Endothelial cell of umbilical vein (primary cell): ENCODE data around the gene UBAP2L. TPM values are rescaled to one million over a fixed set of nuclear protein-coding genes. Genes with fewer than 3 reads are reported as not detected.
A peak's percentile ranks its signal among the peaks of the same experiment; 100 is the strongest.

Experiments used
- BruUV-seq: library from RNA; stranded (reverse); fragments of 400-500 nt; replicated peaks from 2 replicates; lab custom pipeline; 2021; lab: Mats Ljungman, UMichigan
- CTCF ChIA-PET: fragments of 300-600, 350-600 bp; sonication (Branson Sonifier 250); formaldehyde crosslinking; loops from one replicate; lab custom pipeline; 2021; ENCODE audit warnings: antibody characterized with exemption, inconsistent platforms; lab: Charles Lee
- POLR2A ChIA-PET: fragments of 300-600, 350-600 bp; sonication (Branson Sonifier 250); formaldehyde crosslinking; loops from one replicate; lab custom pipeline; 2021; ENCODE audit warnings: antibody characterized with exemption, inconsistent platforms; lab: Charles Lee
- DNase-seq: peaks from one replicate; pipeline ENCODE4 v3.0.0-alpha.2; 2011; ENCODE audit warnings: low read depth, low spot score
- FAIRE-seq: peaks from 2 replicates; lab custom pipeline; 2011; peaks lifted over from hg19 to GRCh38; lab: Jason Lieb, UNC
- H2AFZ ChIP-seq: 2 replicates; pipeline ENCODE4 v1.6.0; 2012; ENCODE audit warnings: low read depth, low read length, control low read depth, inconsistent platforms
- H3K27ac ChIP-seq: 2 replicates; pipeline ENCODE4 v1.5.1; 2011; ENCODE audit warnings: low read depth, mild to moderate bottlenecking, control low read depth, low read length, moderate library complexity; ENCODE audit not compliant: insufficient read depth
- H3K27me3 ChIP-seq, 2 experiments: 2 replicates each; pipeline versions ENCODE4 v1.6.0 to v1.6.1; 2011; ENCODE audit warnings: low read length in 2 of 2, mixed read lengths in 1 of 2; ENCODE audit not compliant: control insufficient read depth in 2 of 2, insufficient read depth in 2 of 2
- H3K36me3 ChIP-seq, 2 experiments: 2 replicates in 1 of 2; 3 replicates in 1 of 2; pipeline ENCODE4 v1.5.1; 2011; ENCODE audit warnings: low read length in 2 of 2, mild to moderate bottlenecking in 1 of 2, moderate library complexity in 1 of 2; ENCODE audit not compliant: control insufficient read depth in 2 of 2, insufficient read depth in 2 of 2; ENCODE audit errors: extremely low read depth in 1 of 2
- H3K4me1 ChIP-seq: 3 replicates; pipeline ENCODE4 v1.5.1; 2011; ENCODE audit warnings: mild to moderate bottlenecking, low read length; ENCODE audit not compliant: control insufficient read depth, insufficient read depth; ENCODE audit errors: extremely low read depth
- H3K4me2 ChIP-seq: 2 replicates; pipeline ENCODE4 v1.6.1; 2011; ENCODE audit warnings: low read length, control low read depth, mixed read lengths; ENCODE audit not compliant: insufficient read depth
- H3K4me3 ChIP-seq, 3 experiments: fragments of 200-600 bp in 1 of 3; sonication (generic), shearing (Covaris generic) in 1 of 3; replicated peaks in 1 of 3; 2 replicates each; pipeline ENCODE4 v1.5.1; 2011 to 2016; ENCODE audit warnings: control low read depth in 3 of 3, low read length in 3 of 3, mild to moderate bottlenecking in 2 of 3, inconsistent platforms in 1 of 3, low read depth in 1 of 3, moderate library complexity in 1 of 3; ENCODE audit not compliant: insufficient read depth in 1 of 3
- H3K79me2 ChIP-seq: 2 replicates; pipeline ENCODE4 v1.6.0; 2012; ENCODE audit warnings: low read length, inconsistent platforms; ENCODE audit not compliant: control insufficient read depth, insufficient read depth
- H3K9ac ChIP-seq: replicated peaks from 2 replicates; pipeline ENCODE3; 2011; ENCODE audit warnings: low read length, control low read depth; ENCODE audit not compliant: insufficient read depth; ENCODE audit errors: extremely low read depth
- H3K9me1 ChIP-seq: replicated peaks from 3 replicates; pipeline ENCODE4 v1.6.0; 2011; ENCODE audit warnings: mild to moderate bottlenecking, low read length; ENCODE audit not compliant: control insufficient read depth, insufficient read depth; ENCODE audit errors: extremely low read depth
- H3K9me3 ChIP-seq: replicated peaks from 2 replicates; pipeline ENCODE4 v1.5.1; 2012; ENCODE audit warnings: low read length, inconsistent platforms; ENCODE audit not compliant: control insufficient read depth, insufficient read depth
- H4K20me1 ChIP-seq: replicated peaks from 2 replicates; pipeline ENCODE3; 2011; ENCODE audit warnings: mild to moderate bottlenecking, low read length; ENCODE audit not compliant: control insufficient read depth, insufficient read depth; ENCODE audit errors: extremely low read depth
- CTCF ChIP-seq, 2 donors: IDR thresholded peaks; 1 replicate in 1 of 2; 2 replicates in 1 of 2; pipeline ENCODE4 v1.5.1; 2011; ENCODE audit warnings: low read length in 2 of 2, mild to moderate bottlenecking in 2 of 2, moderate library complexity in 2 of 2, control low read depth in 1 of 2, inconsistent platforms in 1 of 2, low read depth in 1 of 2; ENCODE audit not compliant: insufficient read depth in 1 of 2; ENCODE audit errors: extremely low read depth in 1 of 2
- EZH2 ChIP-seq: IDR thresholded peaks from 2 replicates; pipeline ENCODE4 v1.6.1; 2012; ENCODE audit warnings: borderline replicate concordance, low read depth, mild to moderate bottlenecking, moderate library complexity, low read length, inconsistent platforms; ENCODE audit not compliant: severe bottlenecking
- FOS ChIP-seq: IDR thresholded peaks from 2 replicates; pipeline ENCODE4 v1.6.1; 2011; ENCODE audit warnings: mild to moderate bottlenecking, low read length, moderate library complexity, borderline replicate concordance; ENCODE audit not compliant: insufficient read depth
- GATA2 ChIP-seq: IDR thresholded peaks from 2 replicates; pipeline ENCODE4 v1.7.0; 2011; ENCODE audit warnings: low read depth, mild to moderate bottlenecking, moderate library complexity, mixed read lengths, low read length; ENCODE audit not compliant: insufficient read length, insufficient read depth
- JUN ChIP-seq: IDR thresholded peaks from 2 replicates; pipeline ENCODE4 v1.6.1; 2011; ENCODE audit warnings: borderline replicate concordance, low read depth; ENCODE audit not compliant: insufficient read length, insufficient read depth
- MAX ChIP-seq: IDR thresholded peaks from 2 replicates; pipeline ENCODE4 v1.6.1; 2011; ENCODE audit not compliant: insufficient read depth, insufficient read length
- POLR2A ChIP-seq: IDR thresholded peaks from 2 replicates; pipeline ENCODE4 v1.6.1; 2012; ENCODE audit warnings: low read depth, mild to moderate bottlenecking, control low read depth, low read length
- POLR2AphosphoS5 ChIP-seq: IDR thresholded peaks from 2 replicates; pipeline ENCODE4 v1.6.1; 2012; ENCODE audit warnings: low read depth, mild to moderate bottlenecking, control low read depth, low read length, moderate library complexity; ENCODE audit not compliant: insufficient read depth
- dilution Hi-C: fragments of 300-500 bp; cut with MboI; formaldehyde crosslinking; loops from one replicate; pipeline ENCODE4 v1.15.0; 2019; ENCODE audit warnings: low sequenced_read_pairs; ENCODE audit not compliant: extremely low pct_ligation_motif_present
- intact Hi-C: fragments of 100-400 bp; cut with micrococcal nuclease; formaldehyde crosslinking; loops from one replicate; pipeline ENCODE4 v1.10.0; 2022
- polyA plus RNA-seq, 4 experiments: library from polyadenylated mRNA; depleted of rRNA in 3 of 4; stranded (reverse) in 3 of 4; unstranded in 1 of 4; fragments of >200 nt; gene quantifications; 2 replicates each; pipeline versions ENCODE4 v1.2.1 to v1.2.3, GENCODE V29; 2011 to 2012; ENCODE audit warnings: missing spikeins in 1 of 4
- total RNA-seq: library from RNA; stranded (reverse); gene quantifications from 2 replicates; pipeline ENCODE4 v1.2.3, GENCODE V29; 2021

Gene UBAP2L
- total and polyA plus RNA-seq, 2 donors (not counting 3 experiments of a cell fraction or from before 2014, with no cell fraction given) = 229 to 280 TPM

GRCh38 chr1:154272999-154273563, 52.3 kb downstream of the UBAP2L start:
- Histone ChIP-seq H3K9me1 (no peaks in the 10 kb centered on the region), H3K27ac (peak overlapping the region; percentile 69), H3K27me3 (no peaks in the 10 kb centered on the region), H2AFZ (peak overlapping the region; percentile 75), H3K4me2 (peak overlapping the region; percentile 84), H3K9ac (peak overlapping the region; percentile 85), H3K79me2 (peaks cover 9% of the 10 kb centered on the region), H3K9me3 (no peaks in the 10 kb centered on the region), H4K20me1 (no peaks in the 10 kb centered on the region), H3K4me3 (peak overlapping the region; percentile 79 to 91 (median 81)), H3K36me3 (peaks cover 2 to 20% of the 10 kb centered on the region in 2 experiments), H3K4me1 (peaks cover 15% of the 10 kb centered on the region)
- ChIA-PET CTCF (interaction anchor here (0.6 to 5.3 kb wide), 5 partner anchors 9 to 127 kb away, joined by 3 to 55 read pairs (median 3); no protein-coding TSS in a partner anchor), POLR2A (interaction anchor here (0.6 kb wide), 1 partner anchor 857 kb away, joined by 6 read pairs; no protein-coding TSS in a partner anchor)
- BruUV-seq = no TSS peak
- dilution Hi-C loops = no loop called here
- FAIRE-seq = no peak
- TF ChIP-seq EZH2 (no peak), FOS (no peak), GATA2 (no peak), POLR2A (no peak), MAX (no peak), CTCF (IDR thresholded peaks at IDR 0.05; ENCODE audit: extremely low read depth in 1 of 2, insufficient read depth in 1 of 2, low read depth in 1 of 2, low read length in 2 of 2) (no peak), POLR2AphosphoS5 (no peak), JUN (no peak)
- intact Hi-C loops = loop anchor here (1.0 to 5.0 kb wide), 7 partner anchors 52 to 576 kb away; partner anchors contain the start of genes RAB13 and UBAP2L
- no peak for DNase-seq
